ENCODE results near the gene HOXC6.

DNA sequence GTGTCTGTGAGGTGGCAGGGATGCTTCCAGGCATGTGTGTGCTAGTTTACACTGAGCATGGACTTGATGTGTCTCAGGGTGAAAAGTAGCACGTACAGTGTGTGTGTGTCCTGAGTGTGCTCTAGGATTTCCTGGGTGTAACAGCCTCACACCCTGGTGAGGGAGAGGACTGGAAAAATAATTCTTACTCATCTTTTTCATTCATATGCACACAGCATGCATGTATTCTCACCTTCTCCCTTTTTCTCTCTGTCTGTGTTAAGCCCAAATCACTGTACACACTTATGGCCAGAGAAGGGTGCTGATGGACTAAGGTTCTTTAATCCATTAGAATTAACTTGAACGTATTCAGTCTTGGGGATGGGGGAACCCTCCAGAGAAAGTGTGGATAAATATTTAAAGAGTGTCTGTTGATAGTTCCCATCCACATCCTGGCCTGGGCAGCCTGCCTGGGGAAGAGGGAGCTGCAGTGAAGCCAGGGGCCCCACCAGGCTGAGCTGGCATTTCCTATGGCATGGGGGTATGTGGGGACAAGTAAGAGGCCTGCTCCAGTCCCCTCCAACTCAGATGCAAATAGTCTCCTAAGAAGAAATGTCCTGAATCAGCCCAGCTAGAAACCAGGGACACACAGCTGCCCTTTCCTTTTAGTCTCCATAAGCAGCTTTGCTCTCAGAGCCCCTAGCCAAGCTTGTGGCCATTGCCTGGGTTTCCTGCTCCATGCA, 20.5 kb upstream of the HOXC6 start:
- no peak for TF ChIP-seq POLR2AphosphoS5 (IDR thresholded peaks at IDR 0.05)
- TF ChIP-seq, protein P1, sequence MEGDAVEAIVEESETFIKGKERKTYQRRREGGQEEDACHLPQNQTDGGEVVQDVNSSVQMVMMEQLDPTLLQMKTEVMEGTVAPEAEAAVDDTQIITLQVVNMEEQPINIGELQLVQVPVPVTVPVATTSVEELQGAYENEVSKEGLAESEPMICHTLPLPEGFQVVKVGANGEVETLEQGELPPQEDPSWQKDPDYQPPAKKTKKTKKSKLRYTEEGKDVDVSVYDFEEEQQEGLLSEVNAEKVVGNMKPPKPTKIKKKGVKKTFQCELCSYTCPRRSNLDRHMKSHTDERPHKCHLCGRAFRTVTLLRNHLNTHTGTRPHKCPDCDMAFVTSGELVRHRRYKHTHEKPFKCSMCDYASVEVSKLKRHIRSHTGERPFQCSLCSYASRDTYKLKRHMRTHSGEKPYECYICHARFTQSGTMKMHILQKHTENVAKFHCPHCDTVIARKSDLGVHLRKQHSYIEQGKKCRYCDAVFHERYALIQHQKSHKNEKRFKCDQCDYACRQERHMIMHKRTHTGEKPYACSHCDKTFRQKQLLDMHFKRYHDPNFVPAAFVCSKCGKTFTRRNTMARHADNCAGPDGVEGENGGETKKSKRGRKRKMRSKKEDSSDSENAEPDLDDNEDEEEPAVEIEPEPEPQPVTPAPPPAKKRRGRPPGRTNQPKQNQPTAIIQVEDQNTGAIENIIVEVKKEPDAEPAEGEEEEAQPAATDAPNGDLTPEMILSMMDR (IDR thresholded peaks at IDR 0.05) = no peak
- TF ChIP-seq EP300 (IDR thresholded peaks at IDR 0.05) = no peak

Measured in esophagus muscularis mucosa (tissue), 4 donors.